Smooth muscle cell (in vitro differentiated cells): ENCODE measurements around the gene ZNF143. TPM values are rescaled to one million over a fixed set of nuclear protein-coding genes. Genes with fewer than 3 reads are reported as not detected.

Source experiments
- DNase-seq: peaks from one replicate; lab custom pipeline; 2025; ENCODE audit not compliant: unreplicated experiment; lab: John Stamatoyannopoulos, UW
- H2AFZ ChIP-seq: fragments of 200-600 bp; sonication (generic); 2 replicates; pipeline ENCODE4 v1.6.0; 2016; ENCODE audit warnings: antibody characterized with exemption, low read depth, mild to moderate bottlenecking
- H3F3A ChIP-seq: fragments of 200-600 bp; sonication (generic); 2 replicates; pipeline ENCODE4 v1.6.0; 2017; ENCODE audit warnings: antibody characterized with exemption, low read depth
- H3K27ac ChIP-seq: fragments of 200-600 bp; sonication (generic); 2 replicates; pipeline ENCODE4 v1.5.1; 2016; ENCODE audit warnings: low read depth, mild to moderate bottlenecking
- H3K27me3 ChIP-seq: fragments of 200-600 bp; sonication (generic); 2 replicates; pipeline ENCODE4 v1.6.1; 2016; ENCODE audit warnings: low read depth, mild to moderate bottlenecking
- H3K36me3 ChIP-seq: fragments of 200-600 bp; sonication (generic); 2 replicates; pipeline ENCODE4 v1.5.1; 2016; ENCODE audit warnings: low read depth
- H3K4me1 ChIP-seq: fragments of 200-600 bp; sonication (generic); 2 replicates; pipeline ENCODE4 v1.5.1; 2016; ENCODE audit warnings: low read depth
- H3K4me2 ChIP-seq: fragments of 200-600 bp; sonication (generic); 2 replicates; pipeline ENCODE4 v1.6.0; 2016; ENCODE audit warnings: mild to moderate bottlenecking
- H3K4me3 ChIP-seq: fragments of 200-600 bp; sonication (generic); 2 replicates; pipeline ENCODE4 v1.5.1; 2016; ENCODE audit warnings: mild to moderate bottlenecking
- H3K79me2 ChIP-seq: fragments of 200-600 bp; sonication (generic); 2 replicates; pipeline ENCODE4 v1.6.0; 2016; ENCODE audit warnings: low read depth, mild to moderate bottlenecking
- H3K9ac ChIP-seq: fragments of 200-600 bp; sonication (generic); 2 replicates; pipeline ENCODE4 v1.6.0; 2016; ENCODE audit warnings: low read depth
- H3K9me3 ChIP-seq: fragments of 200-600 bp; sonication (generic); replicated peaks from 2 replicates; pipeline ENCODE4 v1.5.1; 2016; ENCODE audit warnings: low read depth
- H4K20me1 ChIP-seq: fragments of 200-600 bp; sonication (generic); 2 replicates; pipeline ENCODE4 v1.6.0; 2016; ENCODE audit warnings: low read depth
- WGBS: methylation state at CpG from one replicate; pipeline ENCODE4 v1.1.7; 2016; ENCODE audit warnings: low lambda C conversion rate; 5-methylcytosine and 5-hydroxymethylcytosine counted together
- polyA plus RNA-seq: library from polyadenylated mRNA; unstranded; fragments of >200 nt; fragmentation: Nextera tagmentation; extraction: Ambion mirVana; gene quantifications from 2 replicates; pipeline ENCODE4 v1.2.1, GENCODE V29; 2016
- total RNA-seq: library from RNA; depleted of rRNA; stranded (reverse); fragments of >200 nt; gene quantifications from 2 replicates; pipeline ENCODE4 v1.2.3, GENCODE V29; 2014
- TF ChIP-seq, protein P1 (sequence below): fragments of 200-600 bp; sonication (generic); IDR thresholded peaks from 2 replicates; pipeline ENCODE4 v1.5.1; 2017; ENCODE audit warnings: borderline replicate concordance, mild to moderate bottlenecking, antibody characterized with exemption; ENCODE audit not compliant: insufficient read depth, poor library complexity, severe bottlenecking

ZNF143 gene
- total RNA-seq: 48.6 and 52.4 TPM in 2 replicates
- polyA plus RNA-seq: 30.9 and 35.1 TPM in 2 replicates

DNA sequence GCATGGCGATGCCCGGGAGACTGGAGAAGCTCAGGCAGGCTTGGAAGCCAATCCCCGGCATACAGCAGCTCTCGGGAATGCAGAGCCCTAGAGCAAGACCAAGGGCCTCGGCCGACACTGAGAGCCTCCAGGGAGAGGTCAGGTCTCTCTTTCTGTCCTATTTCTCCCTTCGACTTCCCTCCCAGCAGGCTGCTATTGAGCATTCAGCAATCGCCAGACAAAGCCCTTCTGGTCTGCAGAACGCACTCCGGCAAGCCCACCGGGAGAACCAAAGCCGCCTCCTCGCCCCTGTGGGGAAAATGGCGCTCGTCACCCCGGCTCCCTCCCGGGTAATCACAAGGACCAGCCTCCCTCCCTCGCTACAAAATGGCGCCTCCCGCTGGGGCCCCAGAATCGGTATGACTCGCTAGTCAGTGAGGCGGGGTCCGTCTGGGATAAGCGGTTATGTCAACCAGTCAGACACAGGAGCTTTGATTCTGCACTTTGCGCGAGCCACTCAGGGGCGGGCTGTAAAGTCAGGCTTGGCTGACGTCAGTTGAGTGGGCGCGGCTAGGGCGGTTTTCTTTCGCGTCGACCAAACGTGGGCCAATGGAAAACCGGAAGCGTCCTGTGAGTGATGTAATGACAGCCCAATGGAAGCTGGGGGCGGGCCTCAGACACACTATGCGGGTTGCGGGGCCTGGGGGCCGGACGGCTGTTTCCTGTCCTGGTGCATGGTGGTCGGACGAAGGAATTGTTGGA lies at the start of gene ZNF143:
Gene ZNF143 (plus strand): TSS at position 691 of the 741 bp plus-strand sequence. CDS start 10,297 bp downstream, outside the sequence.
- Histone ChIP-seq H3K27ac (peak within 1 kb of the TSS; percentile 98), H3F3A (peaks cover 4% of the 10 kb centered on the region), H3K4me3 (peak within 1 kb of the TSS; percentile 77), H3K4me2 (peak within 1 kb of the TSS; percentile 88), H3K79me2 (peaks cover 47% of the 10 kb centered on the region), H3K36me3 (no peaks in the 10 kb centered on the region), H3K9ac (peak within 1 kb of the TSS; percentile 96), H4K20me1 (peaks cover 17% of the 10 kb centered on the region), H3K27me3 (no peaks in the 10 kb centered on the region), H3K4me1 (peaks cover 8% of the 10 kb centered on the region), H2AFZ (peak within 1 kb of the TSS; percentile 8), H3K9me3 (no peaks in the 10 kb centered on the region)
- peak; percentile 97 for DNase-seq
- TF ChIP-seq, protein P1, sequence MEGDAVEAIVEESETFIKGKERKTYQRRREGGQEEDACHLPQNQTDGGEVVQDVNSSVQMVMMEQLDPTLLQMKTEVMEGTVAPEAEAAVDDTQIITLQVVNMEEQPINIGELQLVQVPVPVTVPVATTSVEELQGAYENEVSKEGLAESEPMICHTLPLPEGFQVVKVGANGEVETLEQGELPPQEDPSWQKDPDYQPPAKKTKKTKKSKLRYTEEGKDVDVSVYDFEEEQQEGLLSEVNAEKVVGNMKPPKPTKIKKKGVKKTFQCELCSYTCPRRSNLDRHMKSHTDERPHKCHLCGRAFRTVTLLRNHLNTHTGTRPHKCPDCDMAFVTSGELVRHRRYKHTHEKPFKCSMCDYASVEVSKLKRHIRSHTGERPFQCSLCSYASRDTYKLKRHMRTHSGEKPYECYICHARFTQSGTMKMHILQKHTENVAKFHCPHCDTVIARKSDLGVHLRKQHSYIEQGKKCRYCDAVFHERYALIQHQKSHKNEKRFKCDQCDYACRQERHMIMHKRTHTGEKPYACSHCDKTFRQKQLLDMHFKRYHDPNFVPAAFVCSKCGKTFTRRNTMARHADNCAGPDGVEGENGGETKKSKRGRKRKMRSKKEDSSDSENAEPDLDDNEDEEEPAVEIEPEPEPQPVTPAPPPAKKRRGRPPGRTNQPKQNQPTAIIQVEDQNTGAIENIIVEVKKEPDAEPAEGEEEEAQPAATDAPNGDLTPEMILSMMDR: no peak
- WGBS: under 1% methylated on average over 45 of the region's 45 CpGs

DNA sequence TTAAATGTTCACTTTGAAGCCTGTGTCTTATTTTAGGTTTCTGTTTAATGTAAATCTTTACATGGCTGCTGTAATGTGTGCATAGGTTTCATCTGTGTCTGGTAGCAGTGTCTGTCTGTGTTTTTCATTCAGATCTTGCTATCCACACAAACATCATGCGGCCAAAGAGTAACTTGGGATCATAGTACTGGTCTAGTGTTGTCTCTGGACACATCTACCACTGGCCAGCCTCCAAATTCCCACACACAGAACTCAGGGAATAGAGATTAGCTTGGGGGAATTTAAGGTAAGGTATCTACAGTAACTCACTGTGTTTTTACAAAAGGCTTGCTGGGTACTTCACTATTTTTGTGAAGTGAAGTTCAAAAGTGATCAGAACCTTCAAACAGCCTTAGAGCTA lies 32.1 kb upstream of the ZNF143 start:
- H3K36me3 ChIP-seq: peaks cover 69% of the 10 kb centered on the region
- H3K4me2 ChIP-seq: no peak overlapping the region
- no peak overlapping the region for H3K4me3 ChIP-seq
- H3F3A ChIP-seq: peaks cover 8% of the 10 kb centered on the region
- 100% methylated on average over 1 of the region's 1 CpG for WGBS
- H3K9me3 ChIP-seq: no peaks in the 10 kb centered on the region
- no peaks in the 10 kb centered on the region for H3K27me3 ChIP-seq
- no peak overlapping the region for H2AFZ ChIP-seq
- H3K27ac ChIP-seq: no peak overlapping the region
- no peaks in the 10 kb centered on the region for H4K20me1 ChIP-seq
- no peak for DNase-seq
- H3K9ac ChIP-seq: no peak overlapping the region
- H3K4me1 ChIP-seq: no peaks in the 10 kb centered on the region
- peaks cover 14% of the 10 kb centered on the region for H3K79me2 ChIP-seq
- TF ChIP-seq, protein P1: no peak

DNA sequence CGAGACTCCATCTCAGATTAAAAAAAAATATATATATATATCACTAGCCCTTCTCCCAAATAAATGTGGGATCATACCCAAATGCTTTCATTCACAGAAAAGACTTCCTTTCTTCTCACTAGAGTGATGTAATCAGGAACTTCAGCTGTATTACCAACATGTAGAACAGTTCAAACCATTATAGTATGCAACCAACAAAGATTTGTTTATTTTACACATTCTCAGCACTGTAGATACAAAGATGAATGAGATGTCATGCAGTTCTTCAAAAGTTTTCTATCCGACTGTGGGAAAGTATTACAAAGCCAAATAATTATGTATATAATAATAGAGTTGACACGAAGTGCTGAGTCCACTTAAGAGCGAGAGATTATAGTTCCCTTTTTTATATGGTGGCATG lies 22.2 kb upstream of the ZNF143 start:
- Histone ChIP-seq H3K9ac (no peak overlapping the region), H3K36me3 (peaks cover 54% of the 10 kb centered on the region), H3F3A (peaks cover 9% of the 10 kb centered on the region), H3K27ac (no peak overlapping the region), H3K9me3 (no peaks in the 10 kb centered on the region), H3K4me1 (no peaks in the 10 kb centered on the region), H3K79me2 (peaks cover 23% of the 10 kb centered on the region), H3K4me3 (no peak overlapping the region), H3K4me2 (no peak overlapping the region), H2AFZ (no peak overlapping the region), H4K20me1 (peaks cover 10% of the 10 kb centered on the region), H3K27me3 (no peaks in the 10 kb centered on the region)
- DNase-seq: no peak
- 95% methylated on average over 4 of the region's 4 CpGs for WGBS
- TF ChIP-seq, protein P1: no peak

DNA sequence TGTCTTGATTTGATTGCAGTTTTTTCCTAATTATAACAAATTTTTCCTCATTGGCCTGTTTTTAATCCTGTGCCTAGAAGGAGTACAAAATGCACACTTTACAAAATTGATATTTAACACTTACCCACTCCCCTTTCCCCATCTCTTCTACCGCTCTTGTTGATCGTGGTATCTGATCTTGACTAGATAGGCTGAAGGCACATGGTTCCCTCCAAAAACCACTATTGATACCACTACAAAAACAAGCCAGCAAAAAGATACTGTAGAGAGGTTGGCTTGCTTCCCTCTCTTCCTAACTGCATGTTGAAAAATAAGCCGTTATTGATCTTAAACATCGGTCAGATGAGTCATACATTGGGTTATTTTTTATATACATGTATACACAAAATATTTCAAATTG lies 14.6 kb upstream of the ZNF143 start:
- peaks cover 5% of the 10 kb centered on the region for H3F3A ChIP-seq
- H3K79me2 ChIP-seq: peaks cover 2% of the 10 kb centered on the region
- H3K27me3 ChIP-seq: no peaks in the 10 kb centered on the region
- WGBS: 94% methylated on average over 4 of the region's 4 CpGs
- H4K20me1 ChIP-seq: peaks cover 10% of the 10 kb centered on the region
- H3K36me3 ChIP-seq: peaks cover 20% of the 10 kb centered on the region
- H3K9me3 ChIP-seq: no peaks in the 10 kb centered on the region
- H3K4me2 ChIP-seq: no peak overlapping the region
- no peaks in the 10 kb centered on the region for H3K4me1 ChIP-seq
- no peak overlapping the region for H3K4me3 ChIP-seq
- TF ChIP-seq, protein P1: no peak
- no peak overlapping the region for H3K9ac ChIP-seq
- no peak overlapping the region for H2AFZ ChIP-seq
- no peak overlapping the region for H3K27ac ChIP-seq
- no peak for DNase-seq
